ENCODE measurements around the gene TAOK1. TPM values are rescaled to one million over a fixed set of nuclear protein-coding genes. Genes with fewer than 3 reads are reported as not detected.

The TAOK1 gene
- total RNA-seq, 1 donor from 2014 or later: 101 TPM

GRCh38 chr17:29595107-29595942, 205.2 kb downstream of the TAOK1 start:
- DNase-seq (ENCODE audit: low read depth): no peak

GRCh38 chr17:29595943-29596774, 206.0 kb downstream of the TAOK1 start:
- no peak for DNase-seq (ENCODE audit: low read depth)

GRCh38 chr17:29596811-29597210, 206.6 kb downstream of the TAOK1 start:
- DNase-seq (ENCODE audit: low read depth): no peak

GRCh38 chr17:29597361-29598172, 207.4 kb downstream of the TAOK1 start:
- no peak for DNase-seq (ENCODE audit: low read depth)

Other genes with a start within 250 kb of the TAOK1 start
- gene MYO18A, start 210.0 kb upstream of the TAOK1 start, total RNA-seq: 25.4 and 65.5 TPM in 2 replicates
- gene CRYBA1, start 143.5 kb upstream of the TAOK1 start, total RNA-seq: not detected in 2 replicates
- 39.9 and 66.9 TPM in 2 replicates for gene NUFIP2, start 96.2 kb upstream of the TAOK1 start, total RNA-seq
- 9.7 and 20.6 TPM in 2 replicates for gene ABHD15, start 176.7 kb downstream of the TAOK1 start, total RNA-seq
- gene TP53I13, start 178.3 kb downstream of the TAOK1 start, total RNA-seq: 38.5 and 52.3 TPM in 2 replicates
- gene GIT1, start 199.3 kb downstream of the TAOK1 start, total RNA-seq: 11.5 and 34.7 TPM in 2 replicates
- gene ANKRD13B, start 202.8 kb downstream of the TAOK1 start, total RNA-seq: 3.1 and 12.8 TPM in 2 replicates
- 3.3 and 4.4 TPM in 2 replicates for gene CORO6, start 232.5 kb downstream of the TAOK1 start, total RNA-seq

Measured in renal cortical epithelial cell (primary cell).